Stimulated activated memory B cell treated with anti-CD40 and anti-IgM and Interleukin-4, amounts not matched to agents 10 μg/mL and 1 μg/mL and 100 μg/mL, for 72 hours (primary cell): ENCODE data around the gene VPS37C.

Source experiments
- ATAC-seq: fragments of 150-1000 bp; cut with Tn5 transposase; 2 replicates; pipeline ENCODE4 v1.10.0; 2021
- H3K27ac Mint-ChIP-seq: one replicate; pipeline ENCODE4 v1.8.0; 2022; ENCODE audit warnings: mild to moderate bottlenecking, mixed read lengths
- H3K27me3 Mint-ChIP-seq: one replicate; pipeline ENCODE4 v1.8.0; 2022; ENCODE audit warnings: mixed read lengths
- H3K36me3 Mint-ChIP-seq: one replicate; pipeline ENCODE4 v1.8.0; 2022; ENCODE audit warnings: mixed read lengths
- H3K4me1 Mint-ChIP-seq: one replicate; pipeline ENCODE4 v1.8.0; 2022; ENCODE audit warnings: mixed read lengths
- H3K4me3 Mint-ChIP-seq: one replicate; pipeline ENCODE4 v1.8.0; 2022; ENCODE audit warnings: mild to moderate bottlenecking, moderate library complexity, mixed read lengths
- H3K9me3 Mint-ChIP-seq: one replicate; pipeline ENCODE4 v1.8.0; 2022; ENCODE audit warnings: mixed read lengths

Gene VPS37C

GRCh38 chr11:61122761-61123160 is 38.5 kb downstream of the VPS37C start:
- peaks cover 6% of the 10 kb centered on the region for H3K36me3 Mint-ChIP-seq
- H3K4me1 Mint-ChIP-seq, result no peaks in the 10 kb centered on the region

GRCh38 chr11:61121917-61122316 is 39.3 kb downstream of the VPS37C start:
- H3K27me3 Mint-ChIP-seq, result no peaks in the 10 kb centered on the region
- H3K27ac Mint-ChIP-seq, result no peak overlapping the region
- no peak overlapping the region for H3K4me3 Mint-ChIP-seq
- no peaks in the 10 kb centered on the region for H3K9me3 Mint-ChIP-seq
- ATAC-seq, result no peak
- peaks cover 6% of the 10 kb centered on the region for H3K36me3 Mint-ChIP-seq
- peaks cover 2% of the 10 kb centered on the region for H3K4me1 Mint-ChIP-seq

More at GRCh38 chr11:61122761-61123160, 38.5 kb downstream of the VPS37C start:
- no peaks in the 10 kb centered on the region for H3K9me3 Mint-ChIP-seq
- H3K27ac Mint-ChIP-seq, result no peak overlapping the region
- no peaks in the 10 kb centered on the region for H3K27me3 Mint-ChIP-seq
- no peak overlapping the region for H3K4me3 Mint-ChIP-seq
- ATAC-seq, result no peak

- peaks cover 6% of the 10 kb centered on the region for H3K9me3 Mint-ChIP-seq
- no peak overlapping the region for H3K4me3 Mint-ChIP-seq
- H3K27ac Mint-ChIP-seq, result no peak overlapping the region
- ATAC-seq, result no peak
- H3K27me3 Mint-ChIP-seq, result no peaks in the 10 kb centered on the region
- H3K4me1 Mint-ChIP-seq, result peaks cover 8% of the 10 kb centered on the region
- peaks cover 6% of the 10 kb centered on the region for H3K36me3 Mint-ChIP-seq
These were observed 39.9 kb downstream of the VPS37C start for GRCh38 chr11:61121192-61121831.

- Mint-ChIP-seq H3K4me3 (no peak overlapping the region), H3K9me3 (peaks cover 6% of the 10 kb centered on the region), H3K27ac (no peak overlapping the region), H3K27me3 (no peaks in the 10 kb centered on the region), H3K36me3 (peaks cover 6% of the 10 kb centered on the region), H3K4me1 (peaks cover 10% of the 10 kb centered on the region)
- no peak for ATAC-seq
These were observed 40.5 kb downstream of the VPS37C start for GRCh38 chr11:61120706-61121191.

DNA sequence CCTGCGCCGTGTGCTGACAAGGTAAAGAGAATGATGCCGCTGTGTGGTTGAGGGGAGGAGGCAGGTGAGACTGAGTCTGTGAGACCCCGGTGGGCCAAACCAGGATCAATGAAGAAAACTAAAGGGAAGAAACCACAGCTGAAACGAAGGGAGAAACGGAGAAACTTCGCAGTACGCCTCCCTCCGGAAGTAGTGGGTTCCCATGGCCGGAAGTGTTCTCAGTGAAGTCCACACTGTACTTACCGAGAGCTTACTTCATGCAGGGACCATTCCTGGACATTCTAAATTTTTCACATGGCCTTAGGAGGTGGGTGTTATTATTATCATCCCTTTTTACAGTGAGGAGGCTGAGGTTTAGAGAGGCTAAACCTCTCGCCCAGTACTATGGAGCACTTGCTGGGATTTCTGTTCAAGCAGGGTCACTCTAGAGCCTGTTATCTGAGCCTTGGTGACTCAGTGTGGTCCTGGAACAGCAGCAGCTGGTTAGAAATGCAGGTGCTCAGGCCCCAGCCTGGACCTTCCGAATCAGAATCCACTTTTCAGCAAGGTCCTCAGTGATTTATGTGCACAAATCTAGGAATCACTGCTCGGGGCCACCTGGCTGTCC is 41.0 kb downstream of the VPS37C start:
- no peaks in the 10 kb centered on the region for H3K27me3 Mint-ChIP-seq
- peaks cover 6% of the 10 kb centered on the region for H3K9me3 Mint-ChIP-seq
- H3K36me3 Mint-ChIP-seq, result peaks cover 6% of the 10 kb centered on the region
- peaks cover 15% of the 10 kb centered on the region for H3K4me1 Mint-ChIP-seq
- no peak overlapping the region for H3K4me3 Mint-ChIP-seq
- ATAC-seq, result no peak
- no peak overlapping the region for H3K27ac Mint-ChIP-seq

GRCh38 chr11:61119571-61119970 is 41.7 kb downstream of the VPS37C start:
- Mint-ChIP-seq H3K9me3 (peaks cover 6% of the 10 kb centered on the region), H3K27me3 (no peaks in the 10 kb centered on the region), H3K4me3 (no peak overlapping the region), H3K4me1 (peaks cover 21% of the 10 kb centered on the region), H3K27ac (no peak overlapping the region), H3K36me3 (peaks cover 6% of the 10 kb centered on the region)
- no peak for ATAC-seq

GRCh38 chr11:61119055-61119454 is 42.2 kb downstream of the VPS37C start:
- Mint-ChIP-seq H3K27ac (no peak overlapping the region), H3K4me1 (peaks cover 24% of the 10 kb centered on the region), H3K9me3 (peaks cover 6% of the 10 kb centered on the region), H3K27me3 (no peaks in the 10 kb centered on the region), H3K36me3 (peaks cover 6% of the 10 kb centered on the region), H3K4me3 (no peak overlapping the region)
- no peak for ATAC-seq

GRCh38 chr11:61118406-61118805 is 42.8 kb downstream of the VPS37C start:
- H3K27me3 Mint-ChIP-seq, result no peaks in the 10 kb centered on the region
- H3K36me3 Mint-ChIP-seq, result peaks cover 6% of the 10 kb centered on the region
- no peak overlapping the region for H3K4me3 Mint-ChIP-seq
- no peak for ATAC-seq
- H3K9me3 Mint-ChIP-seq, result peaks cover 6% of the 10 kb centered on the region
- no peak overlapping the region for H3K27ac Mint-ChIP-seq
- peaks cover 26% of the 10 kb centered on the region for H3K4me1 Mint-ChIP-seq

DNA sequence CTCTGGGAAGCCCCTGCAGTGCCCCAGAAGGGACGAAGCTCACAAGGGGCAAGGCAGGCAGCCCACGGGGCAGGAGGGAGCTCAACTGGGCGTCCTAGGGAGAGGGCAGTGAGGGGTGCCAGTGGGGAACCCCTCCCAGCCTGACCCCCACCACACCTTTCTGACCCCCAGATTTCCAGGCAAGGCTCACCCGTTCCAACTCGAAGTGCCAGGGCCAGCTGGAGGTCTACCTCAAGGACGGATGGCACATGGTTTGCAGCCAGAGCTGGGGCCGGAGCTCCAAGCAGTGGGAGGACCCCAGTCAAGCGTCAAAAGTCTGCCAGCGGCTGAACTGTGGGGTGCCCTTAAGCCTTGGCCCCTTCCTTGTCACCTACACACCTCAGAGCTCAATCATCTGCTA is 43.2 kb downstream of the VPS37C start:
- peaks cover 6% of the 10 kb centered on the region for H3K36me3 Mint-ChIP-seq
- no peak overlapping the region for H3K27ac Mint-ChIP-seq
- H3K4me1 Mint-ChIP-seq, result peaks cover 30% of the 10 kb centered on the region
- peaks cover 6% of the 10 kb centered on the region for H3K9me3 Mint-ChIP-seq
- no peak overlapping the region for H3K4me3 Mint-ChIP-seq
- ATAC-seq, result peak; percentile 20
- no peaks in the 10 kb centered on the region for H3K27me3 Mint-ChIP-seq

DNA sequence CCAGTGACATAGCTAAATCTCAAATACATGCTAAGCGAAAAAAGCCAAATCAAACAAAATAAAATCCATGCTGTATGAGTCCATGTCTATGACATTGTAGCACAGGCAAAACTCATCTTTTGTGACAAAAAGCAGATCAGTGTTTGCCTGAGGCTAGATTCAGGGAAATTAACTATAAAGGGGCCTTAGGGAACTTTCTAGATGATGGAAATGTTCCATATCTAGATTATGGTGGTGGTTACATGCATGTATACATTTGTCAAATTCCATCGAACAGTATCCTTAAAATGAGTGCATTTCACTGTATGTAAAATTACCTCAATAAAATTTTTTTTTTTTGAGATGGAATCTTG is 44.1 kb downstream of the VPS37C start:
- Mint-ChIP-seq H3K4me3 (no peak overlapping the region), H3K27ac (peak overlapping the region; percentile 21), H3K4me1 (peaks cover 32% of the 10 kb centered on the region), H3K27me3 (no peaks in the 10 kb centered on the region), H3K36me3 (peaks cover 4% of the 10 kb centered on the region), H3K9me3 (peaks cover 6% of the 10 kb centered on the region)
- ATAC-seq, result no peak

GRCh38 chr11:61116426-61117167 is 44.6 kb downstream of the VPS37C start:
- ATAC-seq, result no peak
- no peaks in the 10 kb centered on the region for H3K36me3 Mint-ChIP-seq
- no peaks in the 10 kb centered on the region for H3K27me3 Mint-ChIP-seq
- H3K27ac Mint-ChIP-seq, result peak overlapping the region; percentile 21
- peaks cover 6% of the 10 kb centered on the region for H3K9me3 Mint-ChIP-seq
- H3K4me1 Mint-ChIP-seq, result peaks cover 37% of the 10 kb centered on the region
- H3K4me3 Mint-ChIP-seq, result no peak overlapping the region

DNA sequence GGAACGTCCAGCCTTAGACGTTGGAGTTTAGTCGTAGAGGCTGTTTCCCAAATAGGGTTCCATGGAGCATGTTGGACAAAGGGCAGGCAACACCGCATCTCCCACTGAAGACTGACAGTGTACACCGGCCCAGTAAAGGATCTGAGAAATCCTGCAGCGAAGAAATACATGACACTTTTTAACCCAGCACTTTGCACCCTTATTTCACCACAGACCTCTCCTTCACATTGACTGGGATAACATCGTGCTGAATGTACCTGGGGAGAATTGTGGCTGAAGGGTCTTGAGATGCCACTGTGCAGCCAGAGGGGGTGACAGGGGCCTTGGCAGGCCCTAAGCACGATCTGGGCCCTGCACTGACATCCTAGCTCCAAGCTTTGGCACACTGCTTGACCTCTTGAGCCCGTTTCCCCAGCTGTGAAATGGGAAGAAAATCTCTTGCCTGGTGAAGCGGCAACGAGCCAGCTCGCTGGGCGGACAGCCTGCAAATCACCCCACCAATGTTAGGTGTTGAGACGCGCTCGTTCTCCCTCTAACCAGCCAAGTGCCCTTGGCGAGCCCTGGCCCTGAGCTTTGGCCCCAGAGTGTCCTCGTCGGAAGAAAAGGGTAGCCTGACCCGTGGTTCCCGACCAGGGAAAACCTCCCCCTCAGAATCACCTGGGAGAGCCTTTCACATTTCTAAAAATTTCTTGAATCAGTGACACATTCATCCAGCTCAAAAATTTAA is 45.6 kb downstream of the VPS37C start:
- peaks cover 6% of the 10 kb centered on the region for H3K9me3 Mint-ChIP-seq
- H3K4me3 Mint-ChIP-seq, result no peak overlapping the region
- peaks cover 37% of the 10 kb centered on the region for H3K4me1 Mint-ChIP-seq
- no peaks in the 10 kb centered on the region for H3K27me3 Mint-ChIP-seq
- H3K27ac Mint-ChIP-seq, result peak overlapping the region; percentile 20
- no peak for ATAC-seq
- H3K36me3 Mint-ChIP-seq, result no peaks in the 10 kb centered on the region

GRCh38 chr11:61114913-61115312 is 46.3 kb downstream of the VPS37C start:
- Mint-ChIP-seq H3K27ac (peak overlapping the region; percentile 20), H3K4me1 (peaks cover 37% of the 10 kb centered on the region), H3K36me3 (no peaks in the 10 kb centered on the region), H3K4me3 (no peak overlapping the region), H3K9me3 (peaks cover 6% of the 10 kb centered on the region), H3K27me3 (no peaks in the 10 kb centered on the region)
- ATAC-seq, result no peak

- ATAC-seq, result no peak
- no peaks in the 10 kb centered on the region for H3K27me3 Mint-ChIP-seq
- H3K27ac Mint-ChIP-seq, result no peak overlapping the region
- no peak overlapping the region for H3K4me3 Mint-ChIP-seq
- H3K36me3 Mint-ChIP-seq, result no peaks in the 10 kb centered on the region
- peaks cover 37% of the 10 kb centered on the region for H3K4me1 Mint-ChIP-seq
- H3K9me3 Mint-ChIP-seq, result peaks cover 6% of the 10 kb centered on the region
These were observed 48.0 kb downstream of the VPS37C start for GRCh38 chr11:61113201-61113600.

DNA sequence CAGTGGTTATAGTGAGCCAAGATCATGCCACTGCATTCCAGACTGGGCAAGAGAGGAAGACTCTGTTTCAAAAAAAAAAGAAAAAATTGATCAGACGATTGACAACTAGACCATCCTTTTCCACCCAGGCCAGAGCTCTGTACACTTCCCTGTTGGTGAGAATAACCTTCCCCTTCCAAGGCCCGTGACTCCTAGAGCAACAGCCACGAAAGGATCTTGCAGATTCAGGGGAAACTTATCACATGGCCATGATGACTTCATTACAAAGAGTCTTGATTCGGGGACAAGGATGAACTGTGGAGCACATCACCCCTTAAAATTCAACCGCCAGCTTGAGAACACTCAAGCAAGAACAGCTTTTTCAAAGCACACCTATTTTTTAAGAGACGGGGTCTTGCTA is 48.7 kb downstream of the VPS37C start:
- H3K4me3 Mint-ChIP-seq, result no peak overlapping the region

More for the DNA sequence above, 48.7 kb downstream of the VPS37C start:
- ATAC-seq, result no peak
- Mint-ChIP-seq H3K36me3 (no peaks in the 10 kb centered on the region), H3K27ac (no peak overlapping the region), H3K4me1 (peaks cover 37% of the 10 kb centered on the region), H3K9me3 (peaks cover 6% of the 10 kb centered on the region), H3K27me3 (no peaks in the 10 kb centered on the region)
